HL-60 (cell line): ENCODE data around the gene NUDT6.

Experiments used
- DNase-seq, 2 experiments: peaks; one replicate each; pipeline ENCODE4 v3.0.0-alpha.2; 2010 to 2020; ENCODE audit warnings: low read depth in 1 of 2, low spot score in 1 of 2
- H3K27ac ChIP-seq: fragments of 250-450 bp; sonication (Bioruptor Pico); replicated peaks from 2 replicates; pipeline ENCODE4 v1.5.1; 2020; ENCODE audit warnings: mild to moderate bottlenecking, moderate library complexity
- H3K27me3 ChIP-seq: fragments of 250-450 bp; sonication (Bioruptor Pico); 2 replicates; pipeline ENCODE4 v1.5.1; 2021; ENCODE audit warnings: mild to moderate bottlenecking, moderate library complexity; ENCODE audit not compliant: insufficient read depth, poor library complexity, severe bottlenecking
- H3K4me3 ChIP-seq: replicated peaks from 2 replicates; pipeline ENCODE4 v1.5.1; 2011; ENCODE audit warnings: mild to moderate bottlenecking, control low read depth, low read length; ENCODE audit not compliant: insufficient read depth
- GABPA ChIP-seq: IDR thresholded peaks from 2 replicates; pipeline ENCODE4 v1.6.1; 2012; ENCODE audit warnings: low read depth
- POLR2AphosphoS5 ChIP-seq: IDR thresholded peaks from 2 replicates; pipeline ENCODE4 v1.6.1; 2012; ENCODE audit warnings: low read depth
- REST ChIP-seq: IDR thresholded peaks from 2 replicates; pipeline ENCODE4 v1.6.1; 2012; ENCODE audit warnings: low read depth; ENCODE audit not compliant: insufficient replicate concordance
- SPI1 ChIP-seq: IDR thresholded peaks from 2 replicates; pipeline ENCODE4 v1.6.1; 2012; ENCODE audit warnings: low read depth, mild to moderate bottlenecking, borderline replicate concordance
- TF ChIP-seq, protein P1 (sequence below): IDR thresholded peaks from one replicate; pipeline ENCODE4 v1.5.1; 2011; ENCODE audit warnings: low read length, control low read depth, inconsistent platforms; ENCODE audit not compliant: insufficient read depth

NUDT6 gene

GRCh38 chr4:122932763-122933162 lies 10.4 kb upstream of the NUDT6 start:
- DNase-seq: no peak
- Histone ChIP-seq H3K27ac (no peak overlapping the region), H3K27me3 (no peaks in the 10 kb centered on the region), H3K4me3 (no peak overlapping the region)
- TF ChIP-seq, protein P1, sequence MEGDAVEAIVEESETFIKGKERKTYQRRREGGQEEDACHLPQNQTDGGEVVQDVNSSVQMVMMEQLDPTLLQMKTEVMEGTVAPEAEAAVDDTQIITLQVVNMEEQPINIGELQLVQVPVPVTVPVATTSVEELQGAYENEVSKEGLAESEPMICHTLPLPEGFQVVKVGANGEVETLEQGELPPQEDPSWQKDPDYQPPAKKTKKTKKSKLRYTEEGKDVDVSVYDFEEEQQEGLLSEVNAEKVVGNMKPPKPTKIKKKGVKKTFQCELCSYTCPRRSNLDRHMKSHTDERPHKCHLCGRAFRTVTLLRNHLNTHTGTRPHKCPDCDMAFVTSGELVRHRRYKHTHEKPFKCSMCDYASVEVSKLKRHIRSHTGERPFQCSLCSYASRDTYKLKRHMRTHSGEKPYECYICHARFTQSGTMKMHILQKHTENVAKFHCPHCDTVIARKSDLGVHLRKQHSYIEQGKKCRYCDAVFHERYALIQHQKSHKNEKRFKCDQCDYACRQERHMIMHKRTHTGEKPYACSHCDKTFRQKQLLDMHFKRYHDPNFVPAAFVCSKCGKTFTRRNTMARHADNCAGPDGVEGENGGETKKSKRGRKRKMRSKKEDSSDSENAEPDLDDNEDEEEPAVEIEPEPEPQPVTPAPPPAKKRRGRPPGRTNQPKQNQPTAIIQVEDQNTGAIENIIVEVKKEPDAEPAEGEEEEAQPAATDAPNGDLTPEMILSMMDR: no peak
- TF ChIP-seq REST (no peak), GABPA (no peak), SPI1 (no peak), POLR2AphosphoS5 (no peak)

DNA sequence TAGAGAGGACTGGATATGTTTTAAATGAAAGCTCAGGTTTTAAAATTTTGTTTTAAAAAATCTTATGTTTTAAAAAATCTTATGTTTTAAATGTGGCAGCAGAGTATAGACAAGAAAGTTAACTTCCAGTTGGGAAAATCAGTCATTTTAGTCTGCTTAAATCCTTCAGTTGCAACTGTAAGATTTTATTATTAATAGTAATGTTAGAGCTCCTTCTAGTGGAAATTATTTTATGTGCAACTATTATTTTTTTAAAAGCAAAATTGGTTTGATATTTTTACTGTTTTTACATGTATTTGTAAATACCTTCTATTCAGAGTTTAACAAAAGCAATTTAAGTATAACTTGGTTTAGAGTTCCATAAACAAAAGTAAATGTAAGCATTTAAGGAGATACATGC lies 8.5 kb upstream of the NUDT6 start:
- DNase-seq: no peak
- Histone ChIP-seq H3K4me3 (no peak overlapping the region), H3K27me3 (no peaks in the 10 kb centered on the region), H3K27ac (no peak overlapping the region)
- TF ChIP-seq POLR2AphosphoS5 (no peak), SPI1 (no peak)
- TF ChIP-seq, protein P1: no peak

GRCh38 chr4:122928930-122929329 lies 6.5 kb upstream of the NUDT6 start:
- H3K27me3 ChIP-seq: no peaks in the 10 kb centered on the region

More at GRCh38 chr4:122928930-122929329, 6.5 kb upstream of the NUDT6 start:
- DNase-seq: no peak
- Histone ChIP-seq H3K4me3 (no peak overlapping the region), H3K27ac (no peak overlapping the region)
- TF ChIP-seq POLR2AphosphoS5: no peak
- TF ChIP-seq REST: no peak
- no peak for TF ChIP-seq SPI1
- no peak for TF ChIP-seq GABPA
